ENCODE results near the gene MROH8. TPM values are rescaled to one million over a fixed set of nuclear protein-coding genes. Genes with fewer than 3 reads are reported as not detected.
A peak's percentile ranks its signal among the peaks of the same experiment; 100 is the strongest.

Gene MROH8
- total RNA-seq, 1 experiment from 2014 or later: 0.50 TPM

DNA sequence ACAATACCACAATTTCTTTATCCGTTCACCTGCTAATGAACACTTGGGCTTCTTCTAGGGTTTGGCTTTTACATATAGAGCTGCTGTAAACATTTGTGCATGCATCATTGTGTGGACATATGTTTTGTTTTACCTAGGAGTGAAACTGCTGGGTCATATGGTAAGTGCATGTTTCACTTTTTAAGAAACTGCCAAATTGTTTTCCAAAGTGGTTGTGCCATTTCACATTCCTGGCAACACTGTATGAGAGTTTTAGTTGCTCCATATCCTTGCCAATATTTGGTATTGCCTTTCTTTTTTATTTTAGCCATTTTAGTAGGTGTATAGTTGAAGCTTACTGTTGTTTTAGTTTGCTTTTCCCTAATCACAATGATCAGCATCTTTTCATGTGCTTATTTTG lies 14.3 kb downstream of the MROH8 start (continued):
- TF ChIP-seq, protein P1, sequence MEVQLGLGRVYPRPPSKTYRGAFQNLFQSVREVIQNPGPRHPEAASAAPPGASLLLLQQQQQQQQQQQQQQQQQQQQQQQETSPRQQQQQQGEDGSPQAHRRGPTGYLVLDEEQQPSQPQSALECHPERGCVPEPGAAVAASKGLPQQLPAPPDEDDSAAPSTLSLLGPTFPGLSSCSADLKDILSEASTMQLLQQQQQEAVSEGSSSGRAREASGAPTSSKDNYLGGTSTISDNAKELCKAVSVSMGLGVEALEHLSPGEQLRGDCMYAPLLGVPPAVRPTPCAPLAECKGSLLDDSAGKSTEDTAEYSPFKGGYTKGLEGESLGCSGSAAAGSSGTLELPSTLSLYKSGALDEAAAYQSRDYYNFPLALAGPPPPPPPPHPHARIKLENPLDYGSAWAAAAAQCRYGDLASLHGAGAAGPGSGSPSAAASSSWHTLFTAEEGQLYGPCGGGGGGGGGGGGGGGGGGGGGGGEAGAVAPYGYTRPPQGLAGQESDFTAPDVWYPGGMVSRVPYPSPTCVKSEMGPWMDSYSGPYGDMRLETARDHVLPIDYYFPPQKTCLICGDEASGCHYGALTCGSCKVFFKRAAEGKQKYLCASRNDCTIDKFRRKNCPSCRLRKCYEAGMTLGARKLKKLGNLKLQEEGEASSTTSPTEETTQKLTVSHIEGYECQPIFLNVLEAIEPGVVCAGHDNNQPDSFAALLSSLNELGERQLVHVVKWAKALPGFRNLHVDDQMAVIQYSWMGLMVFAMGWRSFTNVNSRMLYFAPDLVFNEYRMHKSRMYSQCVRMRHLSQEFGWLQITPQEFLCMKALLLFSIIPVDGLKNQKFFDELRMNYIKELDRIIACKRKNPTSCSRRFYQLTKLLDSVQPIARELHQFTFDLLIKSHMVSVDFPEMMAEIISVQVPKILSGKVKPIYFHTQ (CRISPR knock-in tag; IDR thresholded peaks at IDR 0.05): no peak
- TF ChIP-seq CREB1 (CRISPR knock-in tag; IDR thresholded peaks at IDR 0.05) (no peak), NFE2L1 (CRISPR knock-in tag; IDR thresholded peaks at IDR 0.05) (no peak), ATF1 (CRISPR knock-in tag; IDR thresholded peaks at IDR 0.05) (no peak)
- TF ChIP-seq, protein P2, sequence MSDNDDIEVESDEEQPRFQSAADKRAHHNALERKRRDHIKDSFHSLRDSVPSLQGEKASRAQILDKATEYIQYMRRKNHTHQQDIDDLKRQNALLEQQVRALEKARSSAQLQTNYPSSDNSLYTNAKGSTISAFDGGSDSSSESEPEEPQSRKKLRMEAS (CRISPR knock-in tag; IDR thresholded peaks at IDR 0.05): no peak

DNA sequence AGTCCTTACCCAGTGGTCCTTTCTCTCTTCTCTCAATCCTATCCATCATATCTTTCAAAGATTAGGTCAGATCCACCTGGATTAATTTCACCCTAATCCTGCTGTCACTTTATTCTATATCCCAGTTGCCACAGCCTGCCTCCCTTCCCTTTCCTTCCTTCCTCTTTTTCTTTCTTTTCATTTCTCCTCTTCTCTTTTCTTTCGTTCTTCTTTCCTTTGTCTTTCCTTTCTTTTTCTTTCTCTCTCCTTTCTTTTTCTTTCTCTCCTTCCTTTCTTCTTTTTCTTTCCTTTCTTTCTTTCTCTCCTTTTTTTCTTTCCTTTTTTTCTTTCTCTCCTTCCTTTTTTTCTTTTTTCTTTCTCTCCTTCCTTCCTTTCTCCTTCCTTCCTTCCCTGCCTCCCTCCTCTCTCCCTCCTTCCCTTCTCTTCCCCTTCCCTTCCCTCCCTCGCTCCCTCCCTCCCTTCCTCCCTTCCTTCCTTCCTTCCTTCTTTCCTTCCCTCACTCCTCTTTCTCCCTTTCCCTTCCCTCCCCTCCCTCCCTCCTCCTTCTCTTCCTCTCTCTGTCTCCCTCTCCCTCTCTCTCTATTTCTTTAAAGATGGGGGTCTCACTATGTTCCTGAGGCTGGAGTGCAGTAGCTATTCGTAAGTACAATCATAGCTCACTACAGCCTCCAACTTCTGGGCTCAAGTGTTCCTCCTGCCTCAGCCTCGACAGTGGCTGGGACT lies 15.4 kb downstream of the MROH8 start:
- no peak for ATAC-seq
- Mint-ChIP-seq H3K27me3 (ENCODE audit: low read depth) (no peaks in the 10 kb centered on the region), H3K4me1 (no peaks in the 10 kb centered on the region)

DNA sequence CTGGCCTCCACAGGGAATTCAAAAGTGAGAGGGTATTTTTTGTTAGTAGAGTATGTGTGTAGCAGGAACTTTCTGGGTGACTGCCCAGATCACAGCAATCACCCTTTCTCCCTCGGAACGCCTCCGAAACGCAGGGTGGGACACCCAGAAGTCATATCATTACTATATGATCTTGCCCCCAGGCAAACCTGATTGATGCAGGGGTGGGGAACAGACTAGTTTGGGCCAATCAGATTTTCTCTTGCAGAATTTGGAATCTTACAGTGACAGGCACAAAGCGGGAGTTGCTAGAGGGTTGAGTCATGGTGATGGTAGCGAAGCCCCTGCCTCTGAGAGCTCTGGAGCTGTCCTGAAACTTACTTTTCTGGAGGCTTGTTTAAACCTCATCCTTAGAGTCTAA lies 16.7 kb downstream of the MROH8 start:
- no peak for ATAC-seq
- Mint-ChIP-seq H3K27ac (no peak overlapping the region), H3K4me1 (no peaks in the 10 kb centered on the region), H3K36me3 (no peaks in the 10 kb centered on the region), H3K9me3 (no peaks in the 10 kb centered on the region), H3K27me3 (ENCODE audit: low read depth) (no peaks in the 10 kb centered on the region), H3K4me3 (no peak overlapping the region)
- ChIA-PET POLR2A (no interaction called here), CTCF (no interaction called here)
- DNase-seq (ENCODE audit: low spot score): no peak
- TF ChIP-seq EMX1 (CRISPR knock-in tag; IDR thresholded peaks at IDR 0.05): no peak
- no peak for TF ChIP-seq NR2C2 (CRISPR knock-in tag; IDR thresholded peaks at IDR 0.05)
- TF ChIP-seq ELF4 (CRISPR knock-in tag; IDR thresholded peaks at IDR 0.05; ENCODE audit: low read depth): no peak
- TF ChIP-seq FOXP1 (CRISPR knock-in tag; IDR thresholded peaks at IDR 0.05; ENCODE audit: borderline replicate concordance): no peak
- TF ChIP-seq, protein P3, sequence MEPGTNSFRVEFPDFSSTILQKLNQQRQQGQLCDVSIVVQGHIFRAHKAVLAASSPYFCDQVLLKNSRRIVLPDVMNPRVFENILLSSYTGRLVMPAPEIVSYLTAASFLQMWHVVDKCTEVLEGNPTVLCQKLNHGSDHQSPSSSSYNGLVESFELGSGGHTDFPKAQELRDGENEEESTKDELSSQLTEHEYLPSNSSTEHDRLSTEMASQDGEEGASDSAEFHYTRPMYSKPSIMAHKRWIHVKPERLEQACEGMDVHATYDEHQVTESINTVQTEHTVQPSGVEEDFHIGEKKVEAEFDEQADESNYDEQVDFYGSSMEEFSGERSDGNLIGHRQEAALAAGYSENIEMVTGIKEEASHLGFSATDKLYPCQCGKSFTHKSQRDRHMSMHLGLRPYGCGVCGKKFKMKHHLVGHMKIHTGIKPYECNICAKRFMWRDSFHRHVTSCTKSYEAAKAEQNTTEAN (CRISPR knock-in tag; IDR thresholded peaks at IDR 0.05): no peak
- TF ChIP-seq, protein P4, sequence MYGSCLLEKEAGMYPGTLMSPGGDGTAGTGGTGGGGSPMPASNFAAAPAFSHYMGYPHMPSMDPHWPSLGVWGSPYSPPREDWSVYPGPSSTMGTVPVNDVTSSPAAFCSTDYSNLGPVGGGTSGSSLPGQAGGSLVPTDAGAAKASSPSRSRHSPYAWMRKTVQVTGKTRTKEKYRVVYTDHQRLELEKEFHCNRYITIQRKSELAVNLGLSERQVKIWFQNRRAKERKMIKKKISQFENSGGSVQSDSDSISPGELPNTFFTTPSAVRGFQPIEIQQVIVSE (CRISPR knock-in tag; IDR thresholded peaks at IDR 0.05; ENCODE audit: borderline replicate concordance): no peak
- TF ChIP-seq CREB1 (CRISPR knock-in tag; IDR thresholded peaks at IDR 0.05): no peak
- TF ChIP-seq, protein P5, sequence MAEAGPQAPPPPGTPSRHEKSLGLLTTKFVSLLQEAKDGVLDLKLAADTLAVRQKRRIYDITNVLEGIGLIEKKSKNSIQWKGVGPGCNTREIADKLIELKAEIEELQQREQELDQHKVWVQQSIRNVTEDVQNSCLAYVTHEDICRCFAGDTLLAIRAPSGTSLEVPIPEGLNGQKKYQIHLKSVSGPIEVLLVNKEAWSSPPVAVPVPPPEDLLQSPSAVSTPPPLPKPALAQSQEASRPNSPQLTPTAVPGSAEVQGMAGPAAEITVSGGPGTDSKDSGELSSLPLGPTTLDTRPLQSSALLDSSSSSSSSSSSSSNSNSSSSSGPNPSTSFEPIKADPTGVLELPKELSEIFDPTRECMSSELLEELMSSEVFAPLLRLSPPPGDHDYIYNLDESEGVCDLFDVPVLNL (CRISPR knock-in tag; IDR thresholded peaks at IDR 0.05; ENCODE audit: borderline replicate concordance, low read depth): no peak
- no peak for TF ChIP-seq GRHL2 (CRISPR knock-in tag; IDR thresholded peaks at IDR 0.05; ENCODE audit: insufficient replicate concordance, severe bottlenecking)
- no peak for TF ChIP-seq CBFB (CRISPR knock-in tag; IDR thresholded peaks at IDR 0.05; ENCODE audit: low read depth)

More for the DNA sequence above, 15.4 kb downstream of the MROH8 start:
- ChIA-PET POLR2A (no interaction called here), CTCF (no interaction called here)
- Mint-ChIP-seq H3K27ac (no peak overlapping the region), H3K36me3 (no peaks in the 10 kb centered on the region), H3K9me3 (no peaks in the 10 kb centered on the region), H3K4me3 (no peak overlapping the region)
- TF ChIP-seq, protein P6, sequence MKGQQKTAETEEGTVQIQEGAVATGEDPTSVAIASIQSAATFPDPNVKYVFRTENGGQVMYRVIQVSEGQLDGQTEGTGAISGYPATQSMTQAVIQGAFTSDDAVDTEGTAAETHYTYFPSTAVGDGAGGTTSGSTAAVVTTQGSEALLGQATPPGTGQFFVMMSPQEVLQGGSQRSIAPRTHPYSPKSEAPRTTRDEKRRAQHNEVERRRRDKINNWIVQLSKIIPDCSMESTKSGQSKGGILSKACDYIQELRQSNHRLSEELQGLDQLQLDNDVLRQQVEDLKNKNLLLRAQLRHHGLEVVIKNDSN (CRISPR knock-in tag; IDR thresholded peaks at IDR 0.05): no peak
- TF ChIP-seq SMAD3 (CRISPR knock-in tag; IDR thresholded peaks at IDR 0.05; ENCODE audit: borderline replicate concordance) (no peak), TEAD1 (CRISPR knock-in tag; IDR thresholded peaks at IDR 0.05) (no peak), KAT7 (CRISPR knock-in tag; IDR thresholded peaks at IDR 0.05; ENCODE audit: borderline replicate concordance) (no peak), ZNF232 (CRISPR knock-in tag; IDR thresholded peaks at IDR 0.05) (no peak)
- TF ChIP-seq, protein P7, sequence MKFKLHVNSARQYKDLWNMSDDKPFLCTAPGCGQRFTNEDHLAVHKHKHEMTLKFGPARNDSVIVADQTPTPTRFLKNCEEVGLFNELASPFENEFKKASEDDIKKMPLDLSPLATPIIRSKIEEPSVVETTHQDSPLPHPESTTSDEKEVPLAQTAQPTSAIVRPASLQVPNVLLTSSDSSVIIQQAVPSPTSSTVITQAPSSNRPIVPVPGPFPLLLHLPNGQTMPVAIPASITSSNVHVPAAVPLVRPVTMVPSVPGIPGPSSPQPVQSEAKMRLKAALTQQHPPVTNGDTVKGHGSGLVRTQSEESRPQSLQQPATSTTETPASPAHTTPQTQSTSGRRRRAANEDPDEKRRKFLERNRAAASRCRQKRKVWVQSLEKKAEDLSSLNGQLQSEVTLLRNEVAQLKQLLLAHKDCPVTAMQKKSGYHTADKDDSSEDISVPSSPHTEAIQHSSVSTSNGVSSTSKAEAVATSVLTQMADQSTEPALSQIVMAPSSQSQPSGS (CRISPR knock-in tag; IDR thresholded peaks at IDR 0.05; ENCODE audit: borderline replicate concordance, low read depth): no peak
- TF ChIP-seq, protein P8, sequence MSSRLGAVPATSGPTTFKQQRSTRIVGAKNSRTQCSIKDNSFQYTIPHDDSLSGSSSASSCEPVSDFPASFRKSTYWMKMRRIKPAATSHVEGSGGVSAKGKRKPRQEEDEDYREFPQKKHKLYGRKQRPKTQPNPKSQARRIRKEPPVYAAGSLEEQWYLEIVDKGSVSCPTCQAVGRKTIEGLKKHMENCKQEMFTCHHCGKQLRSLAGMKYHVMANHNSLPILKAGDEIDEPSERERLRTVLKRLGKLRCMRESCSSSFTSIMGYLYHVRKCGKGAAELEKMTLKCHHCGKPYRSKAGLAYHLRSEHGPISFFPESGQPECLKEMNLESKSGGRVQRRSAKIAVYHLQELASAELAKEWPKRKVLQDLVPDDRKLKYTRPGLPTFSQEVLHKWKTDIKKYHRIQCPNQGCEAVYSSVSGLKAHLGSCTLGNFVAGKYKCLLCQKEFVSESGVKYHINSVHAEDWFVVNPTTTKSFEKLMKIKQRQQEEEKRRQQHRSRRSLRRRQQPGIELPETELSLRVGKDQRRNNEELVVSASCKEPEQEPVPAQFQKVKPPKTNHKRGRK (CRISPR knock-in tag; IDR thresholded peaks at IDR 0.05; ENCODE audit: borderline replicate concordance): 0 out of 2 replicates have a peak, but pooled peaks have one; percentile 53
- TF ChIP-seq, protein P4 (CRISPR knock-in tag; IDR thresholded peaks at IDR 0.05; ENCODE audit: borderline replicate concordance): no peak
- no peak for DNase-seq (ENCODE audit: low spot score)
